Neural cell (in vitro differentiated cells): Measurements from ENCODE around the gene MAGI2.

Experiments
- CTCF ChIP-seq: fragments of 450-650 bp; IDR thresholded peaks from 2 replicates; pipeline ENCODE4 v1.5.1; 2014; ENCODE audit warnings: antibody characterized with exemption, mild to moderate bottlenecking, moderate library complexity; ENCODE audit not compliant: poor library complexity, severe bottlenecking
- EP300 ChIP-seq: fragments of 450-650 bp; conservative IDR thresholded peaks from 2 replicates; pipeline ENCODE4 v1.6.1; 2014; ENCODE audit warnings: antibody characterized with exemption, mild to moderate bottlenecking, moderate library complexity; ENCODE audit not compliant: poor library complexity, severe bottlenecking
- EZH2 ChIP-seq: fragments of 200-600, 300-800 bp; shearing (Covaris generic), sonication (generic); IDR thresholded peaks from 2 replicates; pipeline ENCODE4 v1.6.1; 2014; ENCODE audit warnings: antibody characterized with exemption, low read length, borderline replicate concordance, mild to moderate bottlenecking; ENCODE audit not compliant: insufficient read depth, poor library complexity, severe bottlenecking
- POLR2AphosphoS5 ChIP-seq: IDR thresholded peaks from 2 replicates; pipeline ENCODE4 v1.6.1; 2012
- SMC3 ChIP-seq: fragments of 450-650 bp; conservative IDR thresholded peaks from 2 replicates; pipeline ENCODE4 v1.6.1; 2014; ENCODE audit warnings: antibody characterized with exemption, mild to moderate bottlenecking, moderate library complexity; ENCODE audit not compliant: poor library complexity
- TAF1 ChIP-seq: IDR thresholded peaks from 2 replicates; pipeline ENCODE4 v1.6.1; 2012; ENCODE audit warnings: low read depth
- TF ChIP-seq, protein P1 (sequence below): IDR thresholded peaks from 2 replicates; pipeline ENCODE4 v1.6.1; 2012; ENCODE audit warnings: borderline replicate concordance

DNA sequence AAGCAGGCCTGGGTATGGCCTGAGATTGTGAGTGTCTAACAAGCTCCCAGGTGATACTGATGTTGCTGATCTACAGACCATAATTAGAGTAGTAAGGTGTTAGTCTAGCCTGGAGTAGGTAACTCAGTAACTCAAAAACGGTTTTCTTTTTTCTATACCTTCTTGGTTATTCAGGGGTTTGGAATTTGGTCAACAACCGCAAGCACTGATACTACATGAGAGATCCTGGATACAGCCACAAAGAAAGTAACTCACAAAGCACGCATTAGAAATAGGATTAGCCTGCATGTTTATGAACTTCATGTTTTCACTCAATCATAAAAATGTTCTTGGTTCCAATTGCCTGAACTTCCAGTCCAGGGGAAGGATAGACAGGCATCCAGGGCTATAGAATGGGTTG lies 803.5 kb downstream of the MAGI2 start:
- TF ChIP-seq POLR2AphosphoS5 = no peak
- TF ChIP-seq CTCF = no peak
- TF ChIP-seq TAF1 = no peak
- TF ChIP-seq, protein P1, sequence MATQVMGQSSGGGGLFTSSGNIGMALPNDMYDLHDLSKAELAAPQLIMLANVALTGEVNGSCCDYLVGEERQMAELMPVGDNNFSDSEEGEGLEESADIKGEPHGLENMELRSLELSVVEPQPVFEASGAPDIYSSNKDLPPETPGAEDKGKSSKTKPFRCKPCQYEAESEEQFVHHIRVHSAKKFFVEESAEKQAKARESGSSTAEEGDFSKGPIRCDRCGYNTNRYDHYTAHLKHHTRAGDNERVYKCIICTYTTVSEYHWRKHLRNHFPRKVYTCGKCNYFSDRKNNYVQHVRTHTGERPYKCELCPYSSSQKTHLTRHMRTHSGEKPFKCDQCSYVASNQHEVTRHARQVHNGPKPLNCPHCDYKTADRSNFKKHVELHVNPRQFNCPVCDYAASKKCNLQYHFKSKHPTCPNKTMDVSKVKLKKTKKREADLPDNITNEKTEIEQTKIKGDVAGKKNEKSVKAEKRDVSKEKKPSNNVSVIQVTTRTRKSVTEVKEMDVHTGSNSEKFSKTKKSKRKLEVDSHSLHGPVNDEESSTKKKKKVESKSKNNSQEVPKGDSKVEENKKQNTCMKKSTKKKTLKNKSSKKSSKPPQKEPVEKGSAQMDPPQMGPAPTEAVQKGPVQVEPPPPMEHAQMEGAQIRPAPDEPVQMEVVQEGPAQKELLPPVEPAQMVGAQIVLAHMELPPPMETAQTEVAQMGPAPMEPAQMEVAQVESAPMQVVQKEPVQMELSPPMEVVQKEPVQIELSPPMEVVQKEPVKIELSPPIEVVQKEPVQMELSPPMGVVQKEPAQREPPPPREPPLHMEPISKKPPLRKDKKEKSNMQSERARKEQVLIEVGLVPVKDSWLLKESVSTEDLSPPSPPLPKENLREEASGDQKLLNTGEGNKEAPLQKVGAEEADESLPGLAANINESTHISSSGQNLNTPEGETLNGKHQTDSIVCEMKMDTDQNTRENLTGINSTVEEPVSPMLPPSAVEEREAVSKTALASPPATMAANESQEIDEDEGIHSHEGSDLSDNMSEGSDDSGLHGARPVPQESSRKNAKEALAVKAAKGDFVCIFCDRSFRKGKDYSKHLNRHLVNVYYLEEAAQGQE = no peak
- no peak for TF ChIP-seq EZH2
- no peak for TF ChIP-seq EP300
- TF ChIP-seq SMC3 = no peak
